ENCODE results near the gene LIMS1.
"Not testable (repeated sequence)": the region's sequence is repeated elsewhere in the genome, so short reads cannot be mapped to it uniquely, and the experiment has no call there.

LIMS1 gene

DNA sequence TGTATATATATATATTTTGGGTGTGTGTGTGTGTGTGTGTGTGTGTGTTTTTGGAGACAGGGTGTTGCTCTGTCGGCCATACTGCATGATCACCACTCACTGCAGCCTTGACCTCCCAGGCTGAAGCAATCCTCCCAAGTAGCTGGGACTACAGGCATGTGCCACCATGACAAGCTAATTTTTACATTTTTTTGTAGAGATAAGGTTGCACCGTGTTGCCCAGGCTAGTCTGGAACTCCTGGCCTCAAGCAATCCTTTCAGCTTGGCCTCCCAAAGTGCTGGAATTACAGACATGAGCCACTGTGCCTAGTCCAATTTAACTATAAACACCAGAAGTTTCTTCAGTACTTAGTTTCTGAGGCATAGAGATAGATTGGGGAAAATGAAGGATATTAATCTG is 18.3 kb downstream of the LIMS1 start:
- no peak for DNase-seq (ENCODE audit: low read depth, low spot score)

GRCh38 chr2:108553209-108553919 is 19.1 kb downstream of the LIMS1 start:
- DNase-seq (ENCODE audit: low read depth, low spot score): no peak

- DNase-seq (ENCODE audit: low read depth, low spot score): no peak
Measured at GRCh38 chr2:108554528-108554927, 20.3 kb downstream of the LIMS1 start.

- DNase-seq (ENCODE audit: low read depth, low spot score): no peak
Measured at GRCh38 chr2:108555572-108555971, 21.3 kb downstream of the LIMS1 start.

DNA sequence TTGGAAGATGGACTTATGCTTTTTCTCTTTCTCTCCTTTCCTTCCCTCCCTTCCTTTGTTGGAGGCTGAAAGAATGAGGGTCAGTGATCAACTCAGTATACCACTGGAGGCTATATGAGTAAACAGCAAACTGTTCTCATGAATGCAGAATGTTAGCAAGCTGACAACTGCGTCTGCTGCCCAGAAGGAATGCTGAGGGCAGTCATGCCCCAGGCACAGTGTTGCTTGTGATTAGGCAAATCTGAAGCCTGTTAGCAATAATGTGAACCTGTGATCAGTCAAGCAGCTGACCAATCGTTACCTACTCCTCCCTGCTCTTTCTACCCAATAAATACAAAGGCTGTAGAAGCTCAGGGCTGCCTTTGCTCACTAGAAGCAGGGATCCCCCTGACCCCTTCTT is 22.3 kb downstream of the LIMS1 start:
- not testable (repeated sequence) for DNase-seq (ENCODE audit: low read depth, low spot score)

DNA sequence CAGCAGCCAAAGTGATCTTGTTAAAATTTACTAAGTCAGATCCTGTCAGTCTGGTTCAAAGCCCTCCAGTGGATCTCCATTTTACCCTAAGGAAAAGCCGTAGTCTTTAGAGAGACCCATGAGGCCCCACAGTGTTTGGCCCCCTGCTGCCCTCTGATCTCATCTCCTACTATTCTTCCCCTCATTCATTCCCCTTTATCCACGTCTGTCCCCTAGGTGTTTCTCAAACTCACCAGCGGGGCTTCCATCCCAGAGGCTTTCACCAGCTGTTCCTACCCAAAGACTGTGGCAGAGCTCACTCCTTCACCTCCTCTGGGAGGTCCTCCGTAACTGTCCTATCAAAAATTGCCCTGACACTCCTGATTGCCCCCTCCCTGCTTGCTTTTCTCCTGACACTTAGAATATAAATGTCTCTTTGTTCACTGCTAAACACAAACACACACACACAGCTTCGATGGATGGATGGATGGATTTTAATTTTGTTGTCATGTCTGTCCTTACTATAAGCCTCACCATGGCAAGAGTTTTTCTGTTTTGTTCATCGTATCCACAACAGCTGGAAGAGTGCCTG is 26.1 kb downstream of the LIMS1 start:
- DNase-seq (ENCODE audit: low read depth, low spot score): no peak

DNA sequence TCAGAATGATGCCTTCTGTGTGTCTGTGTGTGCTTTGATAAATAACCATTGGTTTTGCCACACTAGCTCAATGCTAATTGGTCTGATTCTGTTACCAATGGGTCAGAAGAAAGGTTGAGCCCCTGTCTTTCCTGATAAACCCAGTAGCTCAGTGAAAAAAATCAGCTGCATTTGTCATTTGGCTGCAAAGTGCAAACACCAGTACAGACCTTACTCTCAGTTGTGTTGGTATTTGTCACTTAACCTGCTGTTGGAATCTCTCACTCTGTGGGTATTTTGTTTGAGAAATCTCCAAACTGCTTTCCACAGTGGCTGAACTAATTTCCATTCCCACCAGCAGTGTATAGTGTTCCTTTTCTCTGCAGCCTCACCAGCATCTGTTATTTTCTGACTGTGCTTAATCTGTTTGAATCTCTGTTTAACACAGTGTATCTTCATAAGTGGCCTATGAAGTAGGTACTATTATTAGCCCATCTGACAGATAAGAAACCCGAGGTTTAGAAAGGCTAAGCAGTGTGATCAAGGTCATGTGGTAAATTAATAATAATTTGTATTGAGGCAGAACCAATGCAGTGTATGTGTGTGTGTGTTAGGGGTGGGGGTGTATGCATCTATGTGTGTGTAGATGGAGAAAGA is 26.7 kb downstream of the LIMS1 start:
- DNase-seq (ENCODE audit: low read depth, low spot score): no peak

- no peak for DNase-seq (ENCODE audit: low read depth, low spot score)
Measured at GRCh38 chr2:108562274-108562673, 28.0 kb downstream of the LIMS1 start.

DNA sequence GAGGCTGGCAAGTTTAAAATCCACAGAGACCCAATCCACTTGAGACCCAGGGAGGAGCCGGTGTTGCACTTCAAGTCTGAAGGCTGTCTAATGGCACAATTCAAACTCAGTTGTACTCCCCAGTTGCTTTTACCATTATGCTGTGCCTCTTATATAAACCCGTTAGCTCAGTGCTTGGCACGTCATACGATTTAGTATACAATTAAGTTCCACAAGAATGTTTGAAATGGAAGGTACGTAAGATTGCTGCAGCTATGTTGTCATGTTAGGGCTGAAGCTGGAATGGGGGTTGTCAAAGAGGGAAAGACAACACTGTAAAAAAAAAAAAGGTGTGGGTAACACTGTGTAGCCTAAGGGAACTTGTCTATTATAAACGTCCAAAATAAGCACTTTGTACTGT is 30.2 kb downstream of the LIMS1 start:
- DNase-seq (ENCODE audit: low read depth, low spot score): no peak

- no peak for DNase-seq (ENCODE audit: low read depth, low spot score)
Measured at GRCh38 chr2:108565778-108566375, 31.6 kb downstream of the LIMS1 start.

DNA sequence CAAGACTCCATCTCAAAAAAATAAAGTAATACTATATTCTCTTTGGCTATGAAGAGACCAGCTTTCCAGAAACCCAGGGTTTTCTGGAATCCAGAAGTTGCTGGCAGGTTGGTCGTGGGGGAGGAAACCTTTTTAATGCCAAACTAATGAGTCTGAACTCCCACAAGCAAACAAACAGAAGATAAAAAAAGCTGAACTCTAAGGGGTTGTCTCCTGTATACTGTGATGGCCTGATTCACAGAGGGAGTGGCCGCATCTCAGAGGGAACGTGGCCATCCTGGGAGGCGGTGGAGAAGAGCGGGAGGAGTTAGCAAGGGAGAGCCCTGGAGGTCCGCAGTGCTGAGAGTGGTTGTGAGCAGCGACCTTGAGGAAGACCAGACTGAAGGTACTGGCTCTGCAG is 36.1 kb downstream of the LIMS1 start:
- DNase-seq (ENCODE audit: low read depth, low spot score): no peak

DNA sequence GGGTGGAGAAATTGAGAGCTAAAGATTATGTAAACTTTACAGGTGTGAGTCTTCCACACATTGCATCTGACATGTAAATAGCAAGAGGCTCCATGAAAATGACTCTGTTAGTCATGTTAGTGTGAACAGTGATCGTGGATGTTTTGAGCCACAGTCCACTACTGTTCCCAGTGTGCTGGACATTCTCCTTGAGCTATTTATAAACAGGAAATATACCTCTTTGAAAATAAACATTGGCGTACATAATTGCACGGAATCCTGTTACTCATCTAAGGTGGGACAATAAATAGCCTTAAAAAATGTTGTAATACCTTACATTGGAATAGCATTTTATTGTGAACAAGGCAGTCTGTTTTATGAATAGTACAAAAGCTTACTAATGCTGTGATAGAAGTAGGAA is 37.0 kb downstream of the LIMS1 start:
- DNase-seq (ENCODE audit: low read depth, low spot score): no peak

DNA sequence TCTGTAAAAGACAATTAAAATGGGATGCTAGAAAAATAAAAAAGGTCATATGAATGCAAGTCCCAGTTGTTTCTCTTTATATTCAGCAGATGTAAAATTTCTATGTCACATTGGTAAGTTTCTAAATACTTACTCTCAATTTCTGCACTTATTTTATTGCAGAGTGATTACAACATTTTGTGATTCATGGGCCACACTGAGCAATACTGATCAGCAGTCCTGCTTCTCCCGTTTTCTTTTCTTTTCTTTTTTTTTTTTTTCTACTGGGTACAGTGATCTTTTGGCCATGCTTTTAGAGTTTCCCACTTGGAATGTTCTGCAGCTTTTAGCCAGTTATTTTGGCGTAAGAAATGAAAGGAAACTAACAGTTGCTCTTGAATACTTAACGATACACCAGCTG is 38.8 kb downstream of the LIMS1 start:
- no peak for DNase-seq (ENCODE audit: low read depth, low spot score)

DNA sequence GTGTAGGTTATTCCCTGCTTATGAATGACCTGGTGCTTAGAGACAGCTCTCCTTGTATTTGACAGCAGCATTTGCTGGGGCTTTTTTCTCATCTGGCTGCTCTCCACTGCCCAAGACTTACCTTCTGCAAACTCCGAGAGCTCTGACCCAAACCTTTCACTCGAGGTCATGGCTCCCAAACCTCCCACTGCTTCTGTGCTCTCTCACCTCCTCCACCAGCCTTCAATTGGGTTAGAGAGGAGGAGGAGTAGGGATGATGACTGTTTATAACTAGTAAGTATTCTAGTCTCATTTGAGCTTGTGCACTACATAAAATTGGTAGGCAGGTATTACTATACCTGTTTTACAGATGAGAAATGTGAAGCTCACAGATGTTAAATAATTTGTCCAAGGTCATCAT is 40.1 kb downstream of the LIMS1 start:
- DNase-seq (ENCODE audit: low read depth, low spot score): no peak

- no peak for DNase-seq (ENCODE audit: low read depth, low spot score)
Measured at GRCh38 chr2:108575132-108575966, 41.1 kb downstream of the LIMS1 start.

- no peak for DNase-seq (ENCODE audit: low read depth, low spot score)
Measured at GRCh38 chr2:108577099-108577498, 42.8 kb downstream of the LIMS1 start.

DNA sequence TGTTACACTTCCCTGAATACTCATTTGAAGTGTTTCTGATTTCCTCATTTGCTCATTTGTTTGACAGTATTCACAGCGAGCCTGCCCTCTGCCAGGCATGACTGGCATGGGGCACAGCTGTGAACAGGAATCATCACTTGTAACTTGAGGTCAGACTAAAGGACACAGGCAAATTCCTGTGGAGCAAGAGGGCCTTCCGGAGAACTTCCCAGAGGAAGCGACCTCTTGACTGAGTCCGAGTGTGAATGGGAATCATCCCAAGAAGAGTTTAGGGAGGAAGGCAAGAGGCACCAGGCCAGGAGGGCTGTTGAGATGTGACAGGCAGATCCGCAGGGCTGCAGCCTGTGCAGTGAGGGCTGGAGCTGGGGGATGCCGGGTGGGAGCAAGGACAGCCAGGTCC is 45.4 kb downstream of the LIMS1 start:
- no peak for DNase-seq (ENCODE audit: low read depth, low spot score)

- DNase-seq (ENCODE audit: low read depth, low spot score): no peak
Measured at GRCh38 chr2:108580050-108580449, 45.8 kb downstream of the LIMS1 start.

DNA sequence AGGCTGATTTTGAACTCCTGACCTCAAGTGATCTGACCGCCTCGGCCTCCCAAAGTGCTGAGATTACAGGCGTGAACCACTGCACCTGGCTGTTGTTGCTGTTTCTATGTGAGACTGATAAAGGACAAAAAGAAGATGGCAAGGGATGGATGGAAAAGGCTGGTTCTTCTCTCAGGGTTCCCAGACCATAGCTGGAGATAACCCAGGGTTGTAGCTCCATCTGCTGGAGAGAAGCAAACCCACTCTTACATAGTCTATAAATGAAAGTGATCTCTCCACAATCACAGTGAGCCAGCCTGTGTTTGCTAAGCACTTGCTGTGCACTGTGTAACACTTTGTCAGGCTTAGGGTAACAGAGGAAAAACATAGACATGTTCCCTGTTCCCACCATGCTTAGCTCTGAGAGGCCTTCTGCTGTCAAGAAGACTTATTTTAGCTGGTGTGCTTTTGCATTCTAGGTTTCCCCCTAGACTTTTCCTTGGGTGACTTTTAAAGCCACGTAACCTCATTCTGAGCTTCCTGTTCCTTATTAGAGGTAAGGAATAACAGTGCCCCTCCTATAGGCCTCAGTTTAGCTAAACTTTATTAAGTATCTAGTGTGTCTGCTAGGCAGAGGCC is 49.7 kb downstream of the LIMS1 start:
- peak; percentile 6 for DNase-seq (ENCODE audit: low read depth, low spot score)

- DNase-seq (ENCODE audit: low read depth, low spot score): no peak
Measured at GRCh38 chr2:108585436-108585835, 51.2 kb downstream of the LIMS1 start.

DNA sequence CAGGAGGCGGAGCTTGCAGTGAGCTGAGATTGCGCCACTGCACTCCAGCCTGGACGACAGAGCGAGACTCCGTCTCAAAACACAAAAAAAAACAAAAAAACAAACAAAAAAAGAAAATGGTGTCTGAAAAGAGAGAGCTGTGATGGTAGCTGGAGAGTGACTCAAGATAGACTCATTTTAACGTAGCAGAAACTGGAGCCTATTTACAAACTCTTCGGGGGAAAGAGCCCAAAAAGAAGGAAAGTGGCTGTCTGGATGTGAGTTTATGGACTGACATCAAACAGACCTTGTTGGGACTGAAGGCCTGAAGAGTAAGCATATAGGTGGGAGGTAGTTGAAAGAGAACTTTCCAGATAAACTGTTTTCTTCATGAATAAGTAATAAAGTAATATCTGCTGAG is 51.8 kb downstream of the LIMS1 start:
- no peak for DNase-seq (ENCODE audit: low read depth, low spot score)

GRCh38 chr2:108586631-108587030 is 52.4 kb downstream of the LIMS1 start:
- DNase-seq (ENCODE audit: low read depth, low spot score): no peak

All from activated naive CD8-positive, alpha-beta T cell treated with anti-CD3 and anti-CD28 coated beads, Interleukin-2, amount 50 U/mL, for 16 hours (primary cell).